PC-9 (cell line): ENCODE data around the gene KISS1. TPM values are rescaled to one million over a fixed set of nuclear protein-coding genes. Genes with fewer than 3 reads are reported as not detected.

Experiments
- BruUV-seq: library from RNA; stranded (reverse); fragments of 400-500 nt; replicated peaks from 2 replicates; lab custom pipeline; 2021; lab: Mats Ljungman, UMichigan
- CTCF ChIA-PET: fragments of 300-600 bp; sonication (Branson Sonifier 250); formaldehyde crosslinking; loops from one replicate; lab custom pipeline; 2022; ENCODE audit warnings: antibody characterized with exemption; lab: Charles Lee
- POLR2A ChIA-PET: fragments of 300-600 bp; sonication (Branson Sonifier 250); formaldehyde crosslinking; loops from one replicate; lab custom pipeline; 2022; ENCODE audit warnings: antibody characterized with exemption; ENCODE audit not compliant: unreplicated experiment; lab: Charles Lee
- DNase-seq, 2 experiments: peaks; one replicate each; pipeline versions ENCODE4 v3.0.0 to v3.0.0-alpha.2; 2015 to 2022; ENCODE audit warnings: mixed read lengths in 1 of 2
- H2AFZ ChIP-seq: fragments of 200-600 bp; sonication (generic); 2 replicates; pipeline ENCODE4 v1.8.1; 2017; ENCODE audit warnings: antibody characterized with exemption
- H3F3A ChIP-seq: fragments of 200-600 bp; sonication (generic); 2 replicates; pipeline ENCODE4 v1.8.1; 2017; ENCODE audit warnings: antibody characterized with exemption, mild to moderate bottlenecking, low read depth; ENCODE audit not compliant: insufficient read depth
- H3K27ac ChIP-seq: fragments of 200-600 bp; sonication (generic); 2 replicates; pipeline ENCODE4 v1.6.1; 2016; ENCODE audit warnings: mixed run types
- H3K27me3 ChIP-seq: fragments of 200-600 bp; sonication (generic); 2 replicates; pipeline ENCODE4 v1.6.1; 2016; ENCODE audit warnings: low read depth, mixed run types; ENCODE audit not compliant: insufficient read depth
- H3K36me3 ChIP-seq: fragments of 200-600 bp; sonication (generic); 2 replicates; pipeline ENCODE4 v1.6.1; 2016; ENCODE audit warnings: low read depth, mixed run types
- H3K4me1 ChIP-seq: fragments of 200-600 bp; sonication (generic); replicated peaks from 2 replicates; pipeline ENCODE4 v1.6.1; 2016; ENCODE audit warnings: mixed run types; ENCODE audit not compliant: insufficient read depth
- H3K4me2 ChIP-seq: fragments of 200-600 bp; sonication (generic); 2 replicates; pipeline ENCODE4 v1.6.1; 2017; ENCODE audit warnings: mixed run types
- H3K4me3 ChIP-seq: fragments of 200-600 bp; sonication (generic); 2 replicates; pipeline ENCODE4 v1.6.1; 2016; ENCODE audit warnings: mixed run types
- H3K79me2 ChIP-seq: fragments of 200-600 bp; sonication (generic); 2 replicates; pipeline ENCODE4 v1.6.1; 2017; ENCODE audit warnings: low read depth, mixed run types
- H3K9me2 ChIP-seq: fragments of 200-600 bp; sonication (generic); 2 replicates; pipeline ENCODE4 v1.8.1; 2017; ENCODE audit warnings: mild to moderate bottlenecking; ENCODE audit not compliant: insufficient read depth
- H3K9me3 ChIP-seq: fragments of 200-600 bp; sonication (generic); 2 replicates; pipeline ENCODE4 v1.8.1; 2016; ENCODE audit warnings: low read depth; ENCODE audit not compliant: insufficient read depth
- H4K20me1 ChIP-seq: fragments of 200-600 bp; sonication (generic); 2 replicates; pipeline ENCODE4 v1.8.1; 2017; ENCODE audit not compliant: insufficient read depth
- EZH2 ChIP-seq: fragments of 200-600 bp; sonication (generic); IDR thresholded peaks from 2 replicates; pipeline ENCODE4 v1.8.0; 2017; ENCODE audit warnings: antibody characterized with exemption, low read depth
- intact Hi-C: fragments of 100-400 bp; cut with micrococcal nuclease; formaldehyde crosslinking; loops from one replicate; pipeline ENCODE4 v1.10.0; 2022; ENCODE audit not compliant: unreplicated experiment
- total RNA-seq: library from RNA; stranded (reverse); gene quantifications from 2 replicates; pipeline ENCODE4 v1.2.3, GENCODE V29; 2021
- TF ChIP-seq, protein P1 (sequence below): fragments of 200-600 bp; sonication (generic); conservative IDR thresholded peaks from 2 replicates; pipeline ENCODE4 v1.6.1; 2017; ENCODE audit warnings: mixed run types, antibody characterized with exemption, mild to moderate bottlenecking, moderate library complexity

KISS1 gene
- total RNA-seq, 1 experiment from 2014 or later = 5.2 TPM

DNA sequence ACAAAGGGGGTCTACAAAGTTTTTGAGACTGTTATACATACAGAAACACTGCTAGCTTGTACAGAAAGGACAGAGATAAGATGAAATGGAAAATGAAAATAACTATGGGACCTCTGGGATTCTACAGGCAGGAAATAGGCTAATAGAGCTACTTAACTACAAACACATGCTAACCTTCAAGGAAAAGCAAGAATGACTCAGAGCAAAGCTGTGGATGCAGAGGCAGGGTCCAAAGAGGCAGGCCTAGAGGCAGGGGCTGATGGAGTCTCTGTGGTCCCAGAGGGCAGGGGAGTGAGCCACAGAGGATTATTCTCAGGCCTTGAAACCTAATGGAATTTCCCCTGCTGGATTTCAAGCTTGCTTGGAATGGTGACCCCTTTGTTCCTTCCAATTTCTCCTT lies 36.2 kb upstream of the KISS1 start:
- TF ChIP-seq EZH2 = no peak
- TF ChIP-seq, protein P1, sequence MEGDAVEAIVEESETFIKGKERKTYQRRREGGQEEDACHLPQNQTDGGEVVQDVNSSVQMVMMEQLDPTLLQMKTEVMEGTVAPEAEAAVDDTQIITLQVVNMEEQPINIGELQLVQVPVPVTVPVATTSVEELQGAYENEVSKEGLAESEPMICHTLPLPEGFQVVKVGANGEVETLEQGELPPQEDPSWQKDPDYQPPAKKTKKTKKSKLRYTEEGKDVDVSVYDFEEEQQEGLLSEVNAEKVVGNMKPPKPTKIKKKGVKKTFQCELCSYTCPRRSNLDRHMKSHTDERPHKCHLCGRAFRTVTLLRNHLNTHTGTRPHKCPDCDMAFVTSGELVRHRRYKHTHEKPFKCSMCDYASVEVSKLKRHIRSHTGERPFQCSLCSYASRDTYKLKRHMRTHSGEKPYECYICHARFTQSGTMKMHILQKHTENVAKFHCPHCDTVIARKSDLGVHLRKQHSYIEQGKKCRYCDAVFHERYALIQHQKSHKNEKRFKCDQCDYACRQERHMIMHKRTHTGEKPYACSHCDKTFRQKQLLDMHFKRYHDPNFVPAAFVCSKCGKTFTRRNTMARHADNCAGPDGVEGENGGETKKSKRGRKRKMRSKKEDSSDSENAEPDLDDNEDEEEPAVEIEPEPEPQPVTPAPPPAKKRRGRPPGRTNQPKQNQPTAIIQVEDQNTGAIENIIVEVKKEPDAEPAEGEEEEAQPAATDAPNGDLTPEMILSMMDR = no peak
- H2AFZ ChIP-seq = no peak overlapping the region
- no peak overlapping the region for H3K4me2 ChIP-seq
- peaks cover 11% of the 10 kb centered on the region for H3K4me1 ChIP-seq
- intact Hi-C loops = no loop called here
- BruUV-seq = no TSS peak
- no peak overlapping the region for H3K27ac ChIP-seq
- DNase-seq = no peak
- peaks cover 19% of the 10 kb centered on the region for H3F3A ChIP-seq
- POLR2A ChIA-PET = interaction anchor here (0.5 kb wide), 2 partner anchors 26 to 50 kb away, joined by 3 read pairs; no protein-coding TSS in a partner anchor
- H3K9me3 ChIP-seq = no peaks in the 10 kb centered on the region; the same call in 1 of the 2 replicates
- no peaks in the 10 kb centered on the region for H3K79me2 ChIP-seq
- no peaks in the 10 kb centered on the region for H4K20me1 ChIP-seq
- CTCF ChIA-PET = no interaction called here
- no peaks in the 10 kb centered on the region for H3K9me2 ChIP-seq
- H3K36me3 ChIP-seq = peaks cover 62% of the 10 kb centered on the region
- no peaks in the 10 kb centered on the region for H3K27me3 ChIP-seq
- no peak overlapping the region for H3K4me3 ChIP-seq

DNA sequence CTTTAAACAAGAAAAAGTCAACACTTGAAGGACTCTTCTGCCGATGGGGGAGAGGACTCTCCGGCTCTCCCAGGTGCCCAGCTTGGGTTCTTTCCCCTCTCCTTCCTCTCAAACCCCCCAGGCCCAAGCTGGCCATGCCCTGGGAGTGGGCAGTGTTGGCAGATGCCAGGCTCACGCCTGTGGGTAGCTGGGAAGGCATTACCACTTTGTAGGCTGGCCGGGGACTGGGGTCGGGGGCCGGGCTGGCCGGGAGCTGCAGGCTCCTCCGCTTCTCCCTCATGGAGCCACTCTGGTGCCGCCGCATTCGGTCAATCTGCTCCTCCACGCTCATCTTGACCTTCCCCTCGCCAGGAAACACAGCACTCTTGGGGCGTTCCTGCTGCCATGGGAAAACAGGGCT lies 33.9 kb upstream of the KISS1 start:
- ChIA-PET CTCF (no interaction called here), POLR2A (no interaction called here)
- Histone ChIP-seq H3K9me2 (no peaks in the 10 kb centered on the region), H3F3A (peaks cover 41% of the 10 kb centered on the region), H3K9me3 (no peaks in the 10 kb centered on the region), H3K4me2 (no peak overlapping the region), H3K4me1 (peaks cover 34% of the 10 kb centered on the region), H3K79me2 (0 out of 2 replicates have a peak, but pooled peaks cover 4% of the 10 kb centered on the region), H3K4me3 (no peak overlapping the region), H3K27ac (no peak overlapping the region), H3K36me3 (peaks cover 40% of the 10 kb centered on the region), H3K27me3 (no peaks in the 10 kb centered on the region), H2AFZ (no peak overlapping the region), H4K20me1 (no peaks in the 10 kb centered on the region)
- TF ChIP-seq, protein P1 = no peak
- no peak for TF ChIP-seq EZH2
- no peak for DNase-seq
- BruUV-seq = no TSS peak
- intact Hi-C loops = no loop called here

DNA sequence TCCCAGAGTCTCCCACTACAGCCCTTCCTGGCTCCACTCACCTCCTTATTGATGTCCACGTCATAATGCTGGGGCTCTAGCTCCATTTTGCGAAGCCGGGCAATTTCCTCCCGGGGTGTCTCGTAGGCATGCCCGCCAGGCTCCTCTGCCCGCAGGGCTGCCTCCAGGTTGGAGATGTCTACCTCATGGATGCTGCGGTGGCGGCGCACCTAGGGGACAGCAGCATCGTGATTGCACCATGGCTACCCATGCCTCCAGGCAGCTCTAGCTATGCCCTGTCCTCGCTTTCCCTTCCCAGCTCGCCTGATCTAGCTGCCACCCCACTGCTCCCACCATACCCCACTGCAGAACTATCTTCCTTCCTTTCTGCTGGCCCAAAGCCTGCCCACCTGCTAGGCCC lies 32.6 kb upstream of the KISS1 start:
- Histone ChIP-seq H3F3A (peaks cover 47% of the 10 kb centered on the region), H3K27ac (no peak overlapping the region), H3K4me1 (peaks cover 37% of the 10 kb centered on the region), H3K4me2 (no peak overlapping the region), H4K20me1 (no peaks in the 10 kb centered on the region), H3K27me3 (no peaks in the 10 kb centered on the region), H2AFZ (no peak overlapping the region), H3K9me2 (no peaks in the 10 kb centered on the region), H3K9me3 (no peaks in the 10 kb centered on the region), H3K4me3 (no peak overlapping the region), H3K36me3 (peaks cover 44% of the 10 kb centered on the region), H3K79me2 (0 out of 2 replicates have a peak, but pooled peaks cover 13% of the 10 kb centered on the region)
- BruUV-seq = no TSS peak
- TF ChIP-seq, protein P1 = no peak
- TF ChIP-seq EZH2 = no peak
- POLR2A ChIA-PET = interaction anchor here (0.6 kb wide), 1 partner anchor 1069 kb away, joined by 5 read pairs; no protein-coding TSS in a partner anchor
- DNase-seq = no peak
- CTCF ChIA-PET = no interaction called here
- intact Hi-C loops = no loop called here
